Smooth muscle cell (in vitro differentiated cells): ENCODE data around the gene FLT4. TPM values are rescaled to one million over a fixed set of nuclear protein-coding genes. Genes with fewer than 3 reads are reported as not detected.

Source experiments
- DNase-seq: peaks from one replicate; lab custom pipeline; 2025; ENCODE audit not compliant: unreplicated experiment; lab: John Stamatoyannopoulos, UW
- H2AFZ ChIP-seq: fragments of 200-600 bp; sonication (generic); 2 replicates; pipeline ENCODE4 v1.6.0; 2016; ENCODE audit warnings: antibody characterized with exemption, low read depth, mild to moderate bottlenecking
- H3F3A ChIP-seq: fragments of 200-600 bp; sonication (generic); 2 replicates; pipeline ENCODE4 v1.6.0; 2017; ENCODE audit warnings: antibody characterized with exemption, low read depth
- H3K27ac ChIP-seq: fragments of 200-600 bp; sonication (generic); 2 replicates; pipeline ENCODE4 v1.5.1; 2016; ENCODE audit warnings: low read depth, mild to moderate bottlenecking
- H3K27me3 ChIP-seq: fragments of 200-600 bp; sonication (generic); 2 replicates; pipeline ENCODE4 v1.6.1; 2016; ENCODE audit warnings: low read depth, mild to moderate bottlenecking
- H3K36me3 ChIP-seq: fragments of 200-600 bp; sonication (generic); 2 replicates; pipeline ENCODE4 v1.5.1; 2016; ENCODE audit warnings: low read depth
- H3K4me1 ChIP-seq: fragments of 200-600 bp; sonication (generic); 2 replicates; pipeline ENCODE4 v1.5.1; 2016; ENCODE audit warnings: low read depth
- H3K4me2 ChIP-seq: fragments of 200-600 bp; sonication (generic); 2 replicates; pipeline ENCODE4 v1.6.0; 2016; ENCODE audit warnings: mild to moderate bottlenecking
- H3K4me3 ChIP-seq: fragments of 200-600 bp; sonication (generic); 2 replicates; pipeline ENCODE4 v1.5.1; 2016; ENCODE audit warnings: mild to moderate bottlenecking
- H3K79me2 ChIP-seq: fragments of 200-600 bp; sonication (generic); 2 replicates; pipeline ENCODE4 v1.6.0; 2016; ENCODE audit warnings: low read depth, mild to moderate bottlenecking
- H3K9ac ChIP-seq: fragments of 200-600 bp; sonication (generic); 2 replicates; pipeline ENCODE4 v1.6.0; 2016; ENCODE audit warnings: low read depth
- H3K9me3 ChIP-seq: fragments of 200-600 bp; sonication (generic); replicated peaks from 2 replicates; pipeline ENCODE4 v1.5.1; 2016; ENCODE audit warnings: low read depth
- H4K20me1 ChIP-seq: fragments of 200-600 bp; sonication (generic); 2 replicates; pipeline ENCODE4 v1.6.0; 2016; ENCODE audit warnings: low read depth
- WGBS: methylation state at CpG from one replicate; pipeline ENCODE4 v1.1.7; 2016; ENCODE audit warnings: low lambda C conversion rate; 5-methylcytosine and 5-hydroxymethylcytosine counted together
- polyA plus RNA-seq: library from polyadenylated mRNA; unstranded; fragments of >200 nt; fragmentation: Nextera tagmentation; extraction: Ambion mirVana; gene quantifications from 2 replicates; pipeline ENCODE4 v1.2.1, GENCODE V29; 2016
- total RNA-seq: library from RNA; depleted of rRNA; stranded (reverse); fragments of >200 nt; gene quantifications from 2 replicates; pipeline ENCODE4 v1.2.3, GENCODE V29; 2014
- TF ChIP-seq, protein P1 (sequence below): fragments of 200-600 bp; sonication (generic); IDR thresholded peaks from 2 replicates; pipeline ENCODE4 v1.5.1; 2017; ENCODE audit warnings: borderline replicate concordance, mild to moderate bottlenecking, antibody characterized with exemption; ENCODE audit not compliant: insufficient read depth, poor library complexity, severe bottlenecking

Gene FLT4
- total and polyA plus RNA-seq, 2 experiments from 2014 or later = not detected

DNA sequence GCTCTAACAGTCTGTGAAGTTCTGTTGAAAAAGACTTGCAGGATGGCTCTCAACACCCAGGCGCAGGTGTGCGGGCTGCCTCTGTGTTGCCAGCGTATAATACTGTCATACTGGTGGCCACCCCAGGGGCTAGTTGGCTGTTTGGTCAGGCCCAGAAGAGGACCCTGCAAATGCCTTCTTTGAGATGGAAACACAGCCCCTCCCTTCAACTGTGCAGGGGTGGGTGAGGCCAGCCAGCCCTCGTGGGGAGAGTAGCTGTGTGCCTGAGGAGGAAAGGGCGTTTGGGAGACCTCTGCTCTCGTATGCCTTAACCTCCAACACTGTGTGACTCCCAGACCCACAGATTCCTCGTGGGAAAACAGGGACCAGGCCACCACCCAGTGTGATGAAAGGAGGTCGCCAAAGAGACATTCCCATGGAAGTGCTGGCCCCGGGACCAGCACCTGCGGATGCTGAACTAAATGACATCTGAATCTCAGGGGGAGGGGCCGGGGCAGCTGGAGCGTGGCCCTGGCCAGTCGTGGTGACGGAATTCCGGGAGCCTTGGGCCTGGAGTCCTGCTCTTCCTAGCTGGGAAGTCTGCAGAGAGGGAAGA, 46.8 kb downstream of the FLT4 start:
- no peaks in the 10 kb centered on the region for H3K4me1 ChIP-seq
- H2AFZ ChIP-seq = no peak overlapping the region
- H3K4me3 ChIP-seq = no peak overlapping the region
- DNase-seq = no peak
- no peaks in the 10 kb centered on the region for H4K20me1 ChIP-seq
- H3K9ac ChIP-seq = no peak overlapping the region
- TF ChIP-seq, protein P1, sequence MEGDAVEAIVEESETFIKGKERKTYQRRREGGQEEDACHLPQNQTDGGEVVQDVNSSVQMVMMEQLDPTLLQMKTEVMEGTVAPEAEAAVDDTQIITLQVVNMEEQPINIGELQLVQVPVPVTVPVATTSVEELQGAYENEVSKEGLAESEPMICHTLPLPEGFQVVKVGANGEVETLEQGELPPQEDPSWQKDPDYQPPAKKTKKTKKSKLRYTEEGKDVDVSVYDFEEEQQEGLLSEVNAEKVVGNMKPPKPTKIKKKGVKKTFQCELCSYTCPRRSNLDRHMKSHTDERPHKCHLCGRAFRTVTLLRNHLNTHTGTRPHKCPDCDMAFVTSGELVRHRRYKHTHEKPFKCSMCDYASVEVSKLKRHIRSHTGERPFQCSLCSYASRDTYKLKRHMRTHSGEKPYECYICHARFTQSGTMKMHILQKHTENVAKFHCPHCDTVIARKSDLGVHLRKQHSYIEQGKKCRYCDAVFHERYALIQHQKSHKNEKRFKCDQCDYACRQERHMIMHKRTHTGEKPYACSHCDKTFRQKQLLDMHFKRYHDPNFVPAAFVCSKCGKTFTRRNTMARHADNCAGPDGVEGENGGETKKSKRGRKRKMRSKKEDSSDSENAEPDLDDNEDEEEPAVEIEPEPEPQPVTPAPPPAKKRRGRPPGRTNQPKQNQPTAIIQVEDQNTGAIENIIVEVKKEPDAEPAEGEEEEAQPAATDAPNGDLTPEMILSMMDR = no peak
- no peaks in the 10 kb centered on the region for H3K36me3 ChIP-seq
- no peak overlapping the region for H3K27ac ChIP-seq
- H3F3A ChIP-seq = no peaks in the 10 kb centered on the region
- no peaks in the 10 kb centered on the region for H3K79me2 ChIP-seq
- no peak overlapping the region for H3K4me2 ChIP-seq
- 82% methylated on average over 15 of the region's 15 CpGs for WGBS
- H3K27me3 ChIP-seq = no peaks in the 10 kb centered on the region
- H3K9me3 ChIP-seq = no peaks in the 10 kb centered on the region

DNA sequence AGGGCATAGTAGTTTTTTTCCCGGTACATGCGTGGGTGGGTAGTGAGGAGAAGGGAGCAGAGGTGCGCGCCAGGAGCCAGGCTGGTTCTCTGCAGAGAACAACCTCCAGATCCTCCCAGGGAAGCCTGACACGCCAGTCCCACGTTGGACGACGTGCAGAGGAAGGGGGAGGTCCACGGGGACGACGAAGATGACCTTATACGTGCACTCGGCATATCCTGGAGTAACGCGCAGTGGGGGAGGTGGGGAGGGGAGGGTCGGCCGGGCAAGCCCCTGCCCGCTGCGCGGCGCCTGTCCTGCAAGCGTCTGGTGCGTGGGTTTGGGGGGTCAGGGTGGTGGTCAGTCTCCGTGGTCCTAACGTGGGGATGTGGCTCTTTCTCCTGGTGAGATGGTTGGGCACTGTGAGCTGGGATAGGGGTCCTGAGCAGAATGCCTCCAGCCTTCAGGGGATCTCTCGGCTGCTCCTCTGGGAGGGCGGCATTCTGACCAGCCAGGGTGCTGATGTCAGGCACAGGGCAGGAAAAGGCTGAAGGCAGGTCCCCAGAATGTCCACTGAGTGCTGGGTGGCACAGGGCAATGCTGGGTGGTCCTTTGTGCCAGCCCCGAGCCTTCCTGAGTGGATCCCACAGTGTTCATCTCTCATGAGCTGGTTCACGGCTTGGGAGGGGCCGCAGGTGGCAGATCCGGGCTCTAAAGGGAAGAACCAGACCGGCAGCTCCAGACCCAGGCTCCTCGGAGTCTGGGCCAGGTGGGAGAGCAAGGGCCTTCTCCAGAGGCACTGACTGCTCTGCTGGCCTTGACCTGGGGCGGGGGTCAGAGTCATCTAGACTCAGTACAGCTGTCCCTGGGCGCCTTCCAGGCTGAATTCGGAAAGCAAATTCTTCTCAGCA, 47.6 kb downstream of the FLT4 start:
- Histone ChIP-seq H3K4me1 (no peaks in the 10 kb centered on the region), H4K20me1 (no peaks in the 10 kb centered on the region), H3K4me2 (no peak overlapping the region), H3K79me2 (no peaks in the 10 kb centered on the region), H3K27me3 (no peaks in the 10 kb centered on the region), H3K9me3 (no peaks in the 10 kb centered on the region), H3F3A (no peaks in the 10 kb centered on the region), H3K4me3 (no peak overlapping the region), H3K9ac (no peak overlapping the region), H3K27ac (no peak overlapping the region), H3K36me3 (no peaks in the 10 kb centered on the region), H2AFZ (no peak overlapping the region)
- WGBS = 96% methylated on average over 36 of the region's 36 CpGs
- TF ChIP-seq, protein P1 = no peak
- DNase-seq = no peak

DNA sequence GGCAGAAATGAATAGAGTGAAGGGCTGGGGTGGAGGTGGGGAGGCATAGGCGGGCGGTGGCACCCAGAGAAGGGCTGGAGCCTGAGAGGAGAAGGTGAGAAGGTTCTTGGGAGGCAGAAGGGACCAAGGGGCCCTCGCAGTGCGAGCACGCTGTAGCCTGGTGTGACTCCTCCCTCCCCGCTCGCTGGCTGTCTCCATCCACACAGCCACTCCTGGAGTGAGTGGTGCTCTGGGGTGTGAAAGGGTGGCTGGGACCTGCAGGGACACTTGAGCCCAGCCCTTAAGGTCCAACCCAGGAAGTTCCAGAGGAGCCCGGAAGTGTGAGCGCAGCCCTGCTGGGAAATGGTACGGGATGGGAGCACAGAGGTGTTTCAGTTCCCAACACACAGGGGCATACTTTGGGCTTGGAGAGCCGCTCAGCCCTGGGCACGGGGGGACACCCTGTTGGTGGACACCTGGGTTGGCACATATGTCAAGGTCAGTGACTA, 48.8 kb downstream of the FLT4 start:
- Histone ChIP-seq H3K27me3 (no peaks in the 10 kb centered on the region), H3K79me2 (no peaks in the 10 kb centered on the region), H3K36me3 (no peaks in the 10 kb centered on the region), H3K4me1 (no peaks in the 10 kb centered on the region), H3K4me3 (no peak overlapping the region), H4K20me1 (no peaks in the 10 kb centered on the region), H3K9ac (no peak overlapping the region), H3K9me3 (no peaks in the 10 kb centered on the region), H3F3A (no peaks in the 10 kb centered on the region), H3K4me2 (no peak overlapping the region), H2AFZ (no peak overlapping the region), H3K27ac (no peak overlapping the region)
- 92% methylated on average over 12 of the region's 12 CpGs for WGBS
- TF ChIP-seq, protein P1 = no peak
- no peak for DNase-seq
